ENCODE results near the gene ABHD6. TPM values are rescaled to one million over a fixed set of nuclear protein-coding genes. Genes with fewer than 3 reads are reported as not detected.

The ABHD6 gene
- 13.3 and 16.2 TPM in 2 replicates for total RNA-seq

GRCh38 chr3:58237238-58237940 is at the start of gene ABHD6:
Gene ABHD6 (plus strand): TSS chr3:58237792. CDS start chr3:58256587, 18,795 bp downstream.

DNA sequence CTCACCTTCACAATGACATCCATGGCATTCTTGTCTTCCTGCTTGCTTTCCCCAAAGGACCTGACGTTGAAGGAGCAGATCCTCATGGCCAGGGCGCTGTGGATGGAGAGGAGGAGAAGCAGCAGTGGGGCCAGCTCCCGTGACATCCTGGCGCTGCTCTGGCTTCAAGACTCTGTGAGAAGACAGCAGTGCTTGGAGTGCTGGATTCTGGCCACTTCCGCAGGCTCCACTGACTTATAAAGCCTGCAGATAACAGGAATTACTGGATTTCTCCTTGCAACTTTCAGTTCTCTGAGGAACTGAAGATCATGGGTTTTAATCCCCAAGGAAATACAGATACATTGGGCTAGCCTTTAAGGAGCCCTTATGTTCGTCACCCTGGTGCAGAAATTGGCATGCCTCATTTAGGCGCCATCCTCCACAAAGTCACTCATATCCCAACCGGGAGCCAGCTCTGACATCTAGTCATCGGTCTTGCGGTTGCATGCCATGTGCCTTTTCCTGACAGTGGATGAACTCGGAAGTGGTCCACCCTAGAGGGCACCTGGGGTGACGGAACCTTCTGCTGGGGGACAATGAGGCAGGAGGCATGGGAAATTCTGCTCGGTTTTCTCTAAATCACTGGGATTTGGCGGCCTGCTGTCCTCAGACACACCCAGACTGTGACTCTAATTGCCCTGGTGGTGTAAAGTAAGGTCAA is 26.7 kb upstream of the ABHD6 start, which contains the start of gene DNASE1L3:
TSS of gene DNASE1L3 (minus strand) at position 212 of the 700 bp plus-strand sequence. CDS start at position 146, 66 bp downstream.

GRCh38 chr3:58305882-58306711 is 68.5 kb downstream of the ABHD6 start, which contains the start of the genes HTD2 and RPP14:
Gene HTD2 (plus strand): TSS chr3:58306520. CDS start chr3:58317614, 11,094 bp downstream.
Gene RPP14 (plus strand): TSS chr3:58306245. CDS start chr3:58310330, 4,085 bp downstream.

GRCh38 chr3:58332575-58333188 is 95.1 kb downstream of the ABHD6 start, which contains the start of gene PXK:
Gene PXK (plus strand): TSS chr3:58332892. CDS start chr3:58332989, 97 bp downstream.

Other genes starting within 250 kb of the ABHD6 start
- 553 and 995 TPM in 2 replicates for gene FLNB, start 229.4 kb upstream of the ABHD6 start, total RNA-seq
- 0.82 and 3.4 TPM in 2 replicates for gene DNASE1L3, start 26.8 kb upstream of the ABHD6 start, total RNA-seq
- gene RPP14, start 68.5 kb downstream of the ABHD6 start, total RNA-seq, result 8.9 and 17.4 TPM in 2 replicates
- 3.2 and 7.4 TPM in 2 replicates for gene HTD2, start 68.7 kb downstream of the ABHD6 start, total RNA-seq
- 8.4 and 16.2 TPM in 2 replicates for gene PXK, start 95.1 kb downstream of the ABHD6 start, total RNA-seq
- gene PDHB, start 196.0 kb downstream of the ABHD6 start, total RNA-seq, result 61.0 and 82.4 TPM in 2 replicates

Measured in bladder microvascular endothelial cell (primary cell).